Measurements from ENCODE around the gene GTF2H3. TPM values are rescaled to one million over a fixed set of nuclear protein-coding genes. Genes with fewer than 3 reads are reported as not detected.

GTF2H3 gene
- total and polyA plus RNA-seq, 10 of the 15 experiments (the other 5 are each of a cell fraction or from before 2014, with no cell fraction given) = 20.6 to 62.9 (median 34.7) TPM

DNA sequence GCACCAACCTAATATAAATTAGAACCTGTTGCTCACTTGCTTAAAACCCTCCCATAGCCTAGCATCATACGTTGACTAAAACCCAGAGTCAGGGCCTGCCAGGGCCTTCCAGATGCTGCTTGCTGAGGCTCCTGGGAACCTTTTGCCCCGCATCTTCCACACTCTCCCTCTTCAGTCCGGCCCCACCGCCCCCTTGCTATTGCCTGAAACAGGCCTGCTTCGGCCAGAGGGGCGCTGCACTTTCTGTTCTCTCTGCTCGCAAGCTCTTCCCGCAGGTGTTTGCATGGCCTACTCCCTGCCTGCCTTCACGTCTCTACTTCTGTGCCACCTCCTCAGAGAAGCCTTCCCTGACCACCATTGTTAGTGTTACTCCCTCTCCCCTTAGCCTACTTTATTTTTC lies 23.6 kb downstream of the GTF2H3 start:
- Histone ChIP-seq H3K27ac (ENCODE audit: control insufficient read depth, insufficient read depth) (no peak overlapping the region), H3K79me2 (ENCODE audit: control insufficient read depth, insufficient read depth, low read length) (no peaks in the 10 kb centered on the region), H3K4me3 (no peak overlapping the region), H3K9me3 (replicated peaks; ENCODE audit: control insufficient read depth, insufficient read depth, low read length) (no peaks in the 10 kb centered on the region), H4K20me1 (ENCODE audit: control insufficient read depth, insufficient read depth) (no peaks in the 10 kb centered on the region), H3K4me2 (ENCODE audit: control insufficient read depth, insufficient read depth) (no peak overlapping the region), H2AFZ (ENCODE audit: control insufficient read depth, low read depth, low read length) (no peak overlapping the region), H3K27me3 (replicated peaks in 1 of 2; ENCODE audit: control insufficient read depth in 2 of 2, insufficient read depth in 2 of 2, low read length in 1 of 2) (no peaks in the 10 kb centered on the region), H3K4me1 (ENCODE audit: control insufficient read depth, insufficient read depth, low read length) (peaks cover 46% of the 10 kb centered on the region), H3K36me3 (ENCODE audit: control insufficient read depth in 2 of 2, insufficient read depth in 2 of 2, low read length in 1 of 2) (peaks cover 5 to 11% of the 10 kb centered on the region in 2 experiments; a peak in 3 of 4 replicates), H3K9ac (ENCODE audit: control insufficient read depth, insufficient read depth, low read length) (no peak overlapping the region)
- SMC1A ChIA-PET (ENCODE audit: uncharacterized antibody, unreplicated experiment) = interaction anchor here (0.7 to 2.4 kb wide), 5 partner anchors 12 to 218 kb away, joined by 3 to 13 read pairs (median 4); partner anchors contain the start of gene ATP6V0A2
- CTCF ChIA-PET = no interaction called here
- DNase-seq (ENCODE audit: low read depth, low spot score) (no peak), FAIRE-seq (no peak), ATAC-seq (no peak)
- 97% methylated on average over 9 of the region's 9 CpGs for WGBS (ENCODE audit: insufficient coverage, insufficient replicate concordance, low lambda C conversion rate, missing lambda C conversion rate)
- RAD21 ChIA-PET (ENCODE audit: unreplicated experiment) = interaction anchor here (0.7 to 1.2 kb wide), 3 partner anchors 17 to 27 kb away, joined by 3 read pairs; no protein-coding TSS in a partner anchor
- no TSS peak for BruUV-seq (replicated peaks)
- in situ Hi-C loops (cut with MboI) (no loop called here), intact Hi-C loops (cut with micrococcal nuclease; ENCODE audit: unreplicated experiment) (loop anchor here (5.0 kb wide), 1 partner anchor 55 kb away; the partner anchor contains the start of gene ATP6V0A2)
- POLR2A ChIA-PET = interaction anchor here (0.6 to 6.8 kb wide), 3 partner anchors 22 to 293 kb away, joined by 3 to 56 read pairs (median 4); partner anchors contain the start of genes ATP6V0A2 and SBNO1
- TF ChIP-seq SIN3A (IDR thresholded peaks at IDR 0.05; ENCODE audit: low read depth, low read length) (no peak), SIX5 (IDR thresholded peaks at IDR 0.05; ENCODE audit: low read depth, low read length, severe bottlenecking) (no peak), HSF1 (IDR thresholded peaks at IDR 0.05; ENCODE audit: low read depth, low read length) (no peak), SMARCA5 (IDR thresholded peaks at IDR 0.05) (no peak), TARDBP (IDR thresholded peaks at IDR 0.05; ENCODE audit: borderline replicate concordance) (no peak), MYC (IDR thresholded peaks at IDR 0.05; ENCODE audit: insufficient read depth, insufficient read length, insufficient replicate concordance, low read length, severe bottlenecking) (no peak), CREM (IDR thresholded peaks at IDR 0.05; ENCODE audit: low read depth) (no peak), SREBF1 (IDR thresholded peaks at IDR 0.05; ENCODE audit: low read length) (no peak), MAX (IDR thresholded peaks at IDR 0.05; ENCODE audit: low read depth, low read length) (no peak)
- TF ChIP-seq, protein P1, sequence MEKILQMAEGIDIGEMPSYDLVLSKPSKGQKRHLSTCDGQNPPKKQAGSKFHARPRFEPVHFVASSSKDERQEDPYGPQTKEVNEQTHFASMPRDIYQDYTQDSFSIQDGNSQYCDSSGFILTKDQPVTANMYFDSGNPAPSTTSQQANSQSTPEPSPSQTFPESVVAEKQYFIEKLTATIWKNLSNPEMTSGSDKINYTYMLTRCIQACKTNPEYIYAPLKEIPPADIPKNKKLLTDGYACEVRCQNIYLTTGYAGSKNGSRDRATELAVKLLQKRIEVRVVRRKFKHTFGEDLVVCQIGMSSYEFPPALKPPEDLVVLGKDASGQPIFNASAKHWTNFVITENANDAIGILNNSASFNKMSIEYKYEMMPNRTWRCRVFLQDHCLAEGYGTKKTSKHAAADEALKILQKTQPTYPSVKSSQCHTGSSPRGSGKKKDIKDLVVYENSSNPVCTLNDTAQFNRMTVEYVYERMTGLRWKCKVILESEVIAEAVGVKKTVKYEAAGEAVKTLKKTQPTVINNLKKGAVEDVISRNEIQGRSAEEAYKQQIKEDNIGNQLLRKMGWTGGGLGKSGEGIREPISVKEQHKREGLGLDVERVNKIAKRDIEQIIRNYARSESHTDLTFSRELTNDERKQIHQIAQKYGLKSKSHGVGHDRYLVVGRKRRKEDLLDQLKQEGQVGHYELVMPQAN (conservative IDR thresholded peaks at IDR 0.05) = no peak
- TF ChIP-seq, protein P2, sequence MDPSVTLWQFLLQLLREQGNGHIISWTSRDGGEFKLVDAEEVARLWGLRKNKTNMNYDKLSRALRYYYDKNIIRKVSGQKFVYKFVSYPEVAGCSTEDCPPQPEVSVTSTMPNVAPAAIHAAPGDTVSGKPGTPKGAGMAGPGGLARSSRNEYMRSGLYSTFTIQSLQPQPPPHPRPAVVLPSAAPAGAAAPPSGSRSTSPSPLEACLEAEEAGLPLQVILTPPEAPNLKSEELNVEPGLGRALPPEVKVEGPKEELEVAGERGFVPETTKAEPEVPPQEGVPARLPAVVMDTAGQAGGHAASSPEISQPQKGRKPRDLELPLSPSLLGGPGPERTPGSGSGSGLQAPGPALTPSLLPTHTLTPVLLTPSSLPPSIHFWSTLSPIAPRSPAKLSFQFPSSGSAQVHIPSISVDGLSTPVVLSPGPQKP (IDR thresholded peaks at IDR 0.05; ENCODE audit: low read depth, low read length) = no peak
- TF ChIP-seq, protein P3, sequence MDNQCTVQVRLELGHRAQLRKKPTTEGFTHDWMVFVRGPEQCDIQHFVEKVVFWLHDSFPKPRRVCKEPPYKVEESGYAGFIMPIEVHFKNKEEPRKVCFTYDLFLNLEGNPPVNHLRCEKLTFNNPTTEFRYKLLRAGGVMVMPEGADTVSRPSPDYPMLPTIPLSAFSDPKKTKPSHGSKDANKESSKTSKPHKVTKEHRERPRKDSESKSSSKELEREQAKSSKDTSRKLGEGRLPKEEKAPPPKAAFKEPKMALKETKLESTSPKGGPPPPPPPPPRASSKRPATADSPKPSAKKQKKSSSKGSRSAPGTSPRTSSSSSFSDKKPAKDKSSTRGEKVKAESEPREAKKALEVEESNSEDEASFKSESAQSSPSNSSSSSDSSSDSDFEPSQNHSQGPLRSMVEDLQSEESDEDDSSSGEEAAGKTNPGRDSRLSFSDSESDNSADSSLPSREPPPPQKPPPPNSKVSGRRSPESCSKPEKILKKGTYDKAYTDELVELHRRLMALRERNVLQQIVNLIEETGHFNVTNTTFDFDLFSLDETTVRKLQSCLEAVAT (IDR thresholded peaks at IDR 0.05) = no peak
